UCSD-AML1 (cell line): ENCODE results near the gene SYT1.
"Not testable (repeated sequence)": the region's sequence is repeated elsewhere in the genome, so short reads cannot be mapped to it uniquely, and the experiment has no call there.

Experiments
- DNase-seq: peaks from one replicate; lab custom pipeline; 2025; ENCODE audit not compliant: unreplicated experiment; lab: John Stamatoyannopoulos, UW

Gene SYT1

DNA sequence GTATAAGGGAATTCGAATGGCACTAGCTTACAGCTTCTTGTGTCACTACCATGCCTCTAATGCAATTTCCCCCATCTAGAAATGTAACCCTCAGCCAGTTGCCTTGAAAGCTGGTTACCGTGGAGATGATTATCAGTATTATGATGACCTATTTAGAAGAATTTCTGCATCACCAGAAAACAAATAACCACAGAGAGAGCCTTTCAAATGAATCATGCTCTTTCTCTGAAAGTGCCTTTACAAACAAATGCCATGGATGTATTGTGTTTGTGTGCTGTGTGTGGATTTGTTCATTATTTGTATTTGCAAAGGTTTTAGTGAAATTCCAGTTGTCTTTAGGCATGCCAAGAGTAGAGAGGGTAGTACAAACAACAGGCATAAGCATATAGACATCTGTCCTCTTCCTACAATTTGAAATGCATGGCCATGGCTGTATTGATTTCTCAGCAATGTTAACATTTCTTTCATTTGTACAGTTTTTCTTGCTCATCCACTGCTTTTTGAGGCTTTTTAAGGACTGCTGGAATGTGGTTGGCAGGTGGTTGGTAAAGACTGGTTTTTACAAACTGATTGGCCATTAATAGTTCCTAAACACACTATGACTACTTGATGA, 559.6 kb downstream of the SYT1 start:
- DNase-seq: no peak

GRCh38 chr12:79426121-79426520, 561.5 kb downstream of the SYT1 start:
- DNase-seq: no peak

GRCh38 chr12:79426744-79427143, 562.2 kb downstream of the SYT1 start:
- not testable (repeated sequence) for DNase-seq

GRCh38 chr12:79433465-79434072, 569.0 kb downstream of the SYT1 start:
- no peak for DNase-seq

DNA sequence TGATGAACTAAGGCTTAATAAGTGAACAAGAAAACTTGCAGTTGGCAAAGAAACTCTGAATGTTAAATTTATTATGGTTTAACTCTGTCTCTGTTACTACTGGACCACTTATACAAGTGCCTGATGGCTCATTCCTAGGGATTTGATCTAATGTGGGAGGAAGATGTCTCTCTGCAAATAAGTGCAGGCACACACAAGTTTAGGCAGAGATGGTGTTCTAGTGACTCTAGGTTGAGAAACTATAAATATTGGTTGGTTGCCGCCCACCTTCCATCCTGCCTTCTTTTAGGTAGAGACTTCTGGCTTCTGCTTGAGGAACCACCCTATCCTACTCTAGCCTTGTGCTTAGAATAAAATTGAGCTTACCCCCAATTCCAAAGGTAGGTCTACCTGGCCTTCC, 570.0 kb downstream of the SYT1 start:
- DNase-seq: no peak

DNA sequence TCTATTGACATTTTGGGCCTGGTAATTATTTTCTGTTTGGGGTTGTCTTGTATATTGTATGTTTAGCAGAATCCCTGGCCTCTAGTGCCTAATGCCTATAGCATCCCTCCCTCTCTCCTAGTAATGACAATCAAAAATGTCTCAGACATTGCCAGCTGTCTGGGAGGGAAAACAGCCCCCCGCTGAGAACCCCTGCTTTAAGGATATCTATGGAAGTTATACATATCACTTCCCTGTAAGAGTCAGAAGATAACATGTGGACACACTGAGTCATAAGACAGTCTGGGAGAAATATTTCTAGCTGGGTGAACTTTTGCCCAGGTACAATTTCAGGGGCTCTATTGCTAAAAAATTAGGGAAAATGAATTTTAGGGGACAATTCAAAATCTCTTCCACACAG, 571.2 kb downstream of the SYT1 start:
- DNase-seq: no peak

DNA sequence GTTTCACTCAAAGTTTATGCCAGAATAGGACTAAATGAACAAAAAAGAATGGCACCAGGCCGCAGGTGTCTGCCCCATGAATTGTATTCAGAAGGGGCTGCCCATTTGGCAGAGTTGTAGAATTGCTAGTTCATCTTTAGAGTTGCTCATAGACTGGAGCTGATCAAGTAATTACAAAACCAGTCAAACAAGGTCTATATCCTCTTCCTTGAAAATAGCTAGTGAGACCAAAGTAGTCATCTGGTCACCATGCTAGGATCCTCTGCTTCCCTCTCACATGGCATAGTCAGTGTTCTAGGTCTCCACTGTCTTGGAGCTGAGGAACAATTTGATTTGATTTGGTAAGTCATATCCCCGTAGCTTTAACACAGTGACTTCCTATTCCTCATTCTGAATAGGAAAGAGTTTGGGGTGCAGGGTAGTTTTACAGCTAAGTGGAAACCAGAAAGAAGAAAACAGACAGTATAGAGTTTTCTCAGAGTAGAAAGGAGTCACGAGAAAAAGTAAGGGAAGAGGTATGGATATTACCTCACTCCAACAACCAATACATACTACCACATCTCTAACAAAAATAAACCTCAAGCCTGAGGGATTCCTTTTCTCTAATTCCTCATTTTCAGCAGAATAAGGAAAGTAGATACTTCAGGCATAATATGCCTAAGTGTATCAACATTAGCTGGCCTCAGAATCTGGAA, 574.1 kb downstream of the SYT1 start:
- DNase-seq: no peak

DNA sequence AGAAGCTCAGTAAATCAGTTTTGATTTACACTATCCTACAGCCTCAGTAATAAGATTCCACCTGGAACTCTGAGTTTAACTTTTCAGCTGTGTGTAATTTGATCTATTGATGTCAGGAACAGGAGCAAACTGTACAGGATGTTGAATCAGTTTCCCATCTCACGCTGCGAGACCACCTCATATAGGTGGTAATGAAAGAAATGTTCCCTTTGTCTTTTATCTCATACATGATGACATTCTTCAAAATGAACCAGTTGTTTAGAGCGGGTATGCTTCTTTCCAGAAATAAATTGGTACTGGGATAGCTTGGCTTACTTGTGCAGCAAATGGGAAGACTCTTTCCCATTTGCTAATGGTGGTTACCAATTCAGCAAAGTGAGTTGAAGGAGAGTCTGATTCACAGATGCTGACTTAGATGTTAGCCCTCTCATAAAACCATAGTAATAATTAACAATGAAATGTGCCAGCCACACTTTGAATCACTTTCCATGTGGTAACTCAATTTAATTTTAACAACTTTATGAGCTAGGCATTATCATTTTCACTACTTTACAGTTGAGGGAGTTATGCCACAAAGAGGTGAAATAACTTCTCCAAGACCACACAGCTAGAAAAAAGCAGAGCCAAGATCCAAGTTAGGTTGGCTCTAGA, 574.7 kb downstream of the SYT1 start:
- no peak for DNase-seq

DNA sequence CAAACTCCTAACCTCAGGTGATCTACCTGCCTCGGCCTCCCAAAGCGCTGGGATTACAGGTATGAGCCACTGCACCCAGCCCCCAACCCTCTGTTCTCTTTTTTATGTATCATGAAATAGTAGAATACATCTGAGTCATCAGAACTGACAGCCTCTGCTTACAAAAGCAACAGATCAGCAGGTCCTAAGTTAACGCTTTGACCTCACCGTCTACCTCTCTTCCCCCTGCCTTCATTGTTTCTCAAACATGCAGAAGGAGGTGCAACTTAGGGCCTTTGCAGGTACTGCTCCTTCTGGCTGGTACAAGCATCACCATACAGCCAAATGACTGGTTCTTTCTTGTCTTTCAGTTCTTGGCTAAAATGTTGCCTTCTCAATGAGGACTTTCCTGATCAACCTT, 577.0 kb downstream of the SYT1 start:
- no peak for DNase-seq

- no peak for DNase-seq
Observed at GRCh38 chr12:79442396-79442795, 577.8 kb downstream of the SYT1 start.

- no peak for DNase-seq
Observed at GRCh38 chr12:79444089-79444488, 579.5 kb downstream of the SYT1 start.

- no peak for DNase-seq
Observed at GRCh38 chr12:79448816-79449215, 584.2 kb downstream of the SYT1 start.

DNA sequence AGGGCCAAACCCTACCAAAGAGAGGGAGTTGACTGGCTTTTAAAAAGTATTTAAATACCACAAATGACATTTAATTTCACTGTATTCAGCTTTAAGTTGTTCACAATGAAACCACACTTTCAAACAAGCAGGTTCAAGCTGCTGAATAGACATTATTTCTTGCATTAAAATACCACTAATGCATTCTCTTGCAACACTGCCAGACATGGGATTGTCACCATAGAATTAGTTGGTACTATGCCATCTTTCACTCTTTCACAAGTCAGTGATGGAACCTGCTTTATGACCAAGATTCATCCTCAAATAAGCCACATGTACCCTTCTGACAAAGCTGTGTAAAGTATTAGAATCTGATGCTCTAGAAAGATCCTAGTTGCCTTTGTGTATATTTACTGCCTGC, 586.8 kb downstream of the SYT1 start:
- no peak for DNase-seq

- no peak for DNase-seq
Observed at GRCh38 chr12:79451978-79452377, 587.4 kb downstream of the SYT1 start.

DNA sequence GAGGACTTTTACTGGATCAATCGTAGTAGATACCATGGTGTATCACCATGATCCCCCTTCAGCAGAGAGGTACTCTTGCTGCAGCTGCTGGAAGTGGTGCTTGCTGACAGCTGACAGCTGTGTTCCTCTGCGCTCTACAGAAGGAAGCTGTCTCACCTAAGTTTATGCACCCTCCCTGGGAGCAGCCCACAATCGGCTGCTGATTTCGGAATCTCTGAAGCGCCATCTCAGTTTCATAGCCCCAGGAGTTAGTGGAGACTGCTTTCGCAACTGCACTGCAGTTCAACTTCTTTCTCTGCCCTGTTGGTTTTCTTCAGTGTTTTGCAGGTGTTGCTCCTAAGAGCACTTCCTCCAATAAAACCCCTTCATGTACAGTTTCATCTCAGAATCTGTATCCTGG, 588.3 kb downstream of the SYT1 start:
- DNase-seq: no peak

DNA sequence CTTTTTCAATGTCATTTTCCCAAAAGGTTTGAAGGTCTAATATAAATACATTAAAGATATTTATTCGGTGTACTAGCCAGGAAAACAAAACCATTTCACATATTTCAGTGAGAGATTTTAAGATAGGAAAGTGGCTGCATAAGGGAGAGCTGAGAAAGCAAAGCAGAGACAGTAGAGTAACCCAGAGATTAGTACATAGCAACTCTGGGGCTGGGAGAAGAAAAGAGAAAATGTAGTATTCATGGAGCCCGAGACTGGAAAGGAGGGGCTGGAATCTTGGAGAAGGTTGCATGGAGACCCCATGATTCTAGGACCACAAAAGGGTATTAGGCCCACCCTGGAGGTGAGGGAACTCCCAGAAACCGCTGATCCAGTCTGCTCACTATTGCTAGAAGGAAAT, 589.2 kb downstream of the SYT1 start:
- DNase-seq: no peak

DNA sequence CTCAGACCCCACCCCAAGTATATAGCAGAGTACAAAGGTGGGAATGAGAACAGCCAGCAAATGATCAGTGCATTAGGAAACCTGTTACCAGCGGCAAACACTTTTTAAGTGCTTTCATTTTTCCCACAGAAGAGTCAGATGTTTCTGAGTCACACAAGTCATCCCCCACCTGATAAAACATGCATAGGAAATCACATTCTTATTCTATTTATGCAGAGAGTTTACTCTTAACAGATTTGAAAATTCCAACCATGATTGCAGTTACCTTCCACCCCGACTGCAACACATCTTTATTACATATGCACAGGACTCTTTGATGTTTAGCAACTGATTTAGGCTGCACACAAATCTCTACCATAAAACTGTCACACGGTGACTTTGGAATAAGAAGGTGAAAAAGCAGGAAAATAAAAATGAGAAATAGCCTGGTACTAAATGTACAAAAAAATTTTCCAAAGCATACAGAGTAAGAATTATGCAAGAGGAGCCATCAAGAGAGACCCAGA, 589.8 kb downstream of the SYT1 start:
- DNase-seq: no peak

DNA sequence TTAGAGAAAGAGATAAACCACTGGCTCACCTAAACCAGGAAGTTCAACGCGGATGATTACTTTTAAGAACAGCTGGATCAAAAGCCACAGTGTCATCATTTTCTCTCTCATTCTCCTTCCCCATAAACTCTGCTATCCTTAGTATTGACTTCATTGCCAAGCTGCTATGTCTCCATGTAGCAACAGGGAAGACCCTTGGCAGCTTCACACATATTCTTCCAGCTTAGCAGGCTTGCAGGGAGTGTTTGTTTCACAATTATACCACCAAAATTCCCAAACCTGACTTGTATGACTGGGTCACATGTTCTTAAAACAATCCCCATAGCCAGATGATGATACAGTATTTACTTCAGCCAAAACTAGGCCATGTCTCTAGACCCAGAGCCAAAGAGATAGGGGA, 590.7 kb downstream of the SYT1 start:
- no peak for DNase-seq

GRCh38 chr12:79482323-79482722, 617.7 kb downstream of the SYT1 start:
- DNase-seq: no peak

- no peak for DNase-seq
Observed at GRCh38 chr12:79482921-79483320, 618.3 kb downstream of the SYT1 start.

GRCh38 chr12:79486154-79486553, 621.6 kb downstream of the SYT1 start:
- DNase-seq: no peak
